ENCODE results near the gene GSTP1. TPM values are rescaled to one million over a fixed set of nuclear protein-coding genes. Genes with fewer than 3 reads are reported as not detected.

Gene GSTP1
- total and polyA plus RNA-seq, 9 of the 15 experiments (the other 6 are each of a cell fraction or from before 2014, with no cell fraction given), result 592 to 2,150 (median 1,204) TPM

DNA sequence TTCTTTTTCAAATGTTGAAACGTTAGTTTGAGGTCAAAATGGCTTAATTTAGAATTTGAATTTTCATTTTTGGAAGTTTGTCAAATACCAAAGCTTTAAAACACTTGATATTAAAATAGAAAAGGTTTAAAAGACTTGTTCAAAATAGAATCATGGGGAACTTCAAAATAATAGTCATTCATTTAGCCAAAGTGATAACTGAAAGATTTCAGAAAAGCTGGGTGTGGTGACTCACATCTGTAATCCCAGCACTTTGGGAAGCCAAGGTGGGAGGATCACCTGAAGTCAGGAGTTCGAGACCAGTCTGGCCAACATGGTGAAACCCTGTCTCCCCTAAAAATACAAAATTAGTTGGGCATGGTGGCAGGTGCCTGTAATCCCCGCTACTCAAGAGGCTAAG lies 10.9 kb downstream of the GSTP1 start:
- H3K9ac ChIP-seq (ENCODE audit: insufficient read depth in 1 of 2, low read depth in 2 of 2, low read length in 2 of 2), result no peak overlapping the region
- H2AFZ ChIP-seq (ENCODE audit: low read depth, low read length), result no peak overlapping the region
- no peaks in the 10 kb centered on the region for H3K36me3 ChIP-seq (ENCODE audit: control insufficient read depth, insufficient read depth, low read length)
- no peaks in the 10 kb centered on the region for H4K20me1 ChIP-seq (replicated peaks; ENCODE audit: control insufficient read depth, insufficient read depth, low read length)
- WGBS (ENCODE audit: insufficient coverage, low coverage, missing lambda C conversion rate), result 40% methylated on average over 3 of the region's 3 CpGs
- H3K27me3 ChIP-seq (ENCODE audit: control insufficient read depth in 2 of 2, insufficient read depth in 2 of 2, low read length in 2 of 2), result no peaks in the 10 kb centered on the region
- no peak overlapping the region for H3K27ac ChIP-seq (ENCODE audit: extremely low read depth, low read depth, low read length)
- H3K9me3 ChIP-seq (replicated peaks; ENCODE audit: control insufficient read depth, insufficient read depth, low read depth, low read length), result peaks cover 4% of the 10 kb centered on the region; the same call in 1 of the 2 replicates
- TF ChIP-seq, protein P1, sequence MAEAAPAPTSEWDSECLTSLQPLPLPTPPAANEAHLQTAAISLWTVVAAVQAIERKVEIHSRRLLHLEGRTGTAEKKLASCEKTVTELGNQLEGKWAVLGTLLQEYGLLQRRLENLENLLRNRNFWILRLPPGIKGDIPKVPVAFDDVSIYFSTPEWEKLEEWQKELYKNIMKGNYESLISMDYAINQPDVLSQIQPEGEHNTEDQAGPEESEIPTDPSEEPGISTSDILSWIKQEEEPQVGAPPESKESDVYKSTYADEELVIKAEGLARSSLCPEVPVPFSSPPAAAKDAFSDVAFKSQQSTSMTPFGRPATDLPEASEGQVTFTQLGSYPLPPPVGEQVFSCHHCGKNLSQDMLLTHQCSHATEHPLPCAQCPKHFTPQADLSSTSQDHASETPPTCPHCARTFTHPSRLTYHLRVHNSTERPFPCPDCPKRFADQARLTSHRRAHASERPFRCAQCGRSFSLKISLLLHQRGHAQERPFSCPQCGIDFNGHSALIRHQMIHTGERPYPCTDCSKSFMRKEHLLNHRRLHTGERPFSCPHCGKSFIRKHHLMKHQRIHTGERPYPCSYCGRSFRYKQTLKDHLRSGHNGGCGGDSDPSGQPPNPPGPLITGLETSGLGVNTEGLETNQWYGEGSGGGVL (CRISPR knock-in tag; IDR thresholded peaks at IDR 0.05), result no peak
- TF ChIP-seq MYNN (IDR thresholded peaks at IDR 0.05) (peak; percentile 85), MYNN (CRISPR knock-in tag; IDR thresholded peaks at IDR 0.05) (no peak), ZNF507 (tag; conservative IDR thresholded peaks at IDR 0.05) (no peak)
- in situ Hi-C loops (cut with MboI) (no loop called here), intact Hi-C loops (cut with micrococcal nuclease) (no loop called here)
- H3K79me2 ChIP-seq (ENCODE audit: control insufficient read depth, insufficient read depth, low read length), result no peaks in the 10 kb centered on the region
- H3K9me1 ChIP-seq (ENCODE audit: control insufficient read depth, insufficient read depth, low read length), result no peaks in the 10 kb centered on the region
- BruUV-seq (replicated peaks), result no TSS peak
- ChIA-PET CTCF (ENCODE audit: low intra/inter-chr PET ratio) (no interaction called here), POLR2A (interaction anchor here (0.8 to 2.1 kb wide), 5 partner anchors 10 to 35 kb away, joined by 3 to 9 read pairs (median 3); partner anchors contain the start of genes GSTP1 and NUDT8)
- DNase-seq (ENCODE audit: extremely low read depth in 1 of 4, low spot score in 3 of 4) (no peak), FAIRE-seq (no peak), ATAC-seq (no peak)
- H3K4me1 ChIP-seq (replicated peaks in 1 of 2; ENCODE audit: control insufficient read depth in 2 of 2, insufficient read depth in 2 of 2, low read length in 2 of 2), result peaks cover 6 to 19% of the 10 kb centered on the region in 2 experiments
- H3K4me2 ChIP-seq (ENCODE audit: insufficient read depth, low read length), result no peak overlapping the region
- no peak overlapping the region for H3K4me3 ChIP-seq
